MM.1S (cell line): ENCODE data around the gene ANKLE1.
A peak's percentile ranks its signal among the peaks of the same experiment; 100 is the strongest.

Source experiments
- DNase-seq: peaks from one replicate; pipeline ENCODE4 v3.0.0-alpha.2; 2015
- H2AFZ ChIP-seq: fragments of 300-600 bp; sonication (generic); 2 replicates; pipeline ENCODE4 v1.6.0; 2016; ENCODE audit warnings: antibody characterized with exemption, low read length
- H3F3A ChIP-seq: fragments of 300-600 bp; sonication (generic); 2 replicates; pipeline ENCODE4 v1.6.1; 2016; ENCODE audit warnings: mild to moderate bottlenecking, antibody characterized with exemption, low read length, moderate library complexity, mixed read lengths; ENCODE audit not compliant: insufficient read depth
- H3K27ac ChIP-seq: fragments of 300-600 bp; sonication (generic); 2 replicates; pipeline ENCODE4 v1.5.1; 2016; ENCODE audit warnings: mild to moderate bottlenecking, low read length
- H3K27me3 ChIP-seq: fragments of 300-600 bp; sonication (generic); replicated peaks from 2 replicates; pipeline ENCODE4 v1.6.0; 2016; ENCODE audit warnings: low read length; ENCODE audit not compliant: insufficient read depth
- H3K36me3 ChIP-seq: fragments of 300-600 bp; sonication (generic); replicated peaks from 2 replicates; pipeline ENCODE4 v1.6.1; 2016; ENCODE audit warnings: mild to moderate bottlenecking, low read length, mixed read lengths; ENCODE audit not compliant: insufficient read depth
- H3K4me1 ChIP-seq: fragments of 300-600 bp; sonication (generic); 2 replicates; pipeline ENCODE4 v1.6.1; 2016; ENCODE audit warnings: low read length, mixed read lengths
- H3K4me2 ChIP-seq: fragments of 300-600 bp; sonication (generic); 2 replicates; pipeline ENCODE4 v1.6.0; 2016; ENCODE audit warnings: low read depth, low read length
- H3K4me3 ChIP-seq: fragments of 300-600 bp; sonication (generic); 2 replicates; pipeline ENCODE4 v1.5.1; 2016; ENCODE audit warnings: low read length, mixed read lengths
- H3K79me2 ChIP-seq: fragments of 300-600 bp; sonication (generic); 2 replicates; pipeline ENCODE4 v1.6.1; 2016; ENCODE audit warnings: mixed run types, low read length, mixed read lengths
- H3K9ac ChIP-seq: fragments of 300-600 bp; sonication (generic); 2 replicates; pipeline ENCODE4 v1.6.1; 2016; ENCODE audit warnings: low read length, mixed read lengths
- H3K9me2 ChIP-seq: fragments of 300-600 bp; sonication (generic); replicated peaks from 2 replicates; pipeline ENCODE4 v1.6.1; 2016; ENCODE audit warnings: mild to moderate bottlenecking, low read length, mixed read lengths; ENCODE audit not compliant: insufficient read depth
- H3K9me3 ChIP-seq: fragments of 300-600 bp; sonication (generic); replicated peaks from 2 replicates; pipeline ENCODE4 v1.6.1; 2016; ENCODE audit warnings: mild to moderate bottlenecking, low read length, mixed read lengths; ENCODE audit not compliant: insufficient read depth
- H4K20me1 ChIP-seq: fragments of 300-600 bp; sonication (generic); 2 replicates; pipeline ENCODE4 v1.6.1; 2016; ENCODE audit warnings: mild to moderate bottlenecking, low read length, moderate library complexity, mixed read lengths; ENCODE audit not compliant: insufficient read depth
- CTCF ChIP-seq: fragments of 300-600 bp; sonication (generic); IDR thresholded peaks from 2 replicates; pipeline ENCODE4 v1.5.1; 2016; ENCODE audit warnings: antibody characterized with exemption, low read length, mixed read lengths
- EZH2 ChIP-seq: fragments of 300-600 bp; sonication (generic); optimal IDR thresholded peaks from 2 replicates; pipeline ENCODE3; 2017; ENCODE audit warnings: low read depth, mild to moderate bottlenecking, antibody characterized with exemption, low read length, mixed read lengths
- EZH2phosphoT487 ChIP-seq: fragments of 300-600 bp; sonication (generic); IDR thresholded peaks from 2 replicates; pipeline ENCODE4 v1.6.1; 2018; ENCODE audit warnings: antibody characterized with exemption, low read length

ANKLE1 gene

GRCh38 chr19:17244618-17245534, 36.8 kb upstream of the ANKLE1 start:
- TF ChIP-seq EZH2phosphoT487 (no peak), CTCF (no peak), EZH2 (no peak)
- Histone ChIP-seq H4K20me1 (no peaks in the 10 kb centered on the region), H3K9me3 (no peaks in the 10 kb centered on the region), H3K27ac (no peak overlapping the region), H3F3A (peaks cover 7% of the 10 kb centered on the region; the same call in 1 of the 2 replicates), H3K79me2 (peaks cover 16% of the 10 kb centered on the region), H3K4me2 (peak overlapping the region; percentile 82), H3K4me3 (peak overlapping the region; percentile 49; the same call in 1 of the 2 replicates), H3K36me3 (no peaks in the 10 kb centered on the region), H2AFZ (no peak overlapping the region), H3K9me2 (no peaks in the 10 kb centered on the region), H3K27me3 (no peaks in the 10 kb centered on the region), H3K4me1 (peaks cover 13% of the 10 kb centered on the region; the same call in 1 of the 2 replicates), H3K9ac (no peak overlapping the region)
- DNase-seq = no peak

- peak within 1 kb of the TSS; percentile 81 for H3K4me3 ChIP-seq
- H3K9ac ChIP-seq = peak within 1 kb of the TSS; percentile 64
- no peaks in the 10 kb centered on the region for H3K9me2 ChIP-seq
- peaks cover 7% of the 10 kb centered on the region; the same call in 1 of the 2 replicates for H3F3A ChIP-seq
- TF ChIP-seq CTCF (no peak), EZH2 (no peak), EZH2phosphoT487 (no peak)
- H4K20me1 ChIP-seq = no peaks in the 10 kb centered on the region
- peak within 1 kb of the TSS; percentile 98 for H2AFZ ChIP-seq
- H3K4me1 ChIP-seq = peaks cover 13% of the 10 kb centered on the region; the same call in 1 of the 2 replicates
- peaks cover 16% of the 10 kb centered on the region for H3K79me2 ChIP-seq
- no peaks in the 10 kb centered on the region for H3K36me3 ChIP-seq
- peak within 1 kb of the TSS; percentile 98 for H3K4me2 ChIP-seq
- H3K27me3 ChIP-seq = no peaks in the 10 kb centered on the region
- no peaks in the 10 kb centered on the region for H3K9me3 ChIP-seq
- H3K27ac ChIP-seq = peak within 1 kb of the TSS; percentile 27; the same call in 1 of the 2 replicates
- no peak for DNase-seq
Observed at GRCh38 chr19:17245535-17245984, 36.1 kb upstream of the ANKLE1 start, which contains the start of gene NR2F6. Gene NR2F6 (minus strand): TSS chr19:17245919. CDS start chr19:17245220, 699 bp downstream.

GRCh38 chr19:17246681-17247425, 34.8 kb upstream of the ANKLE1 start:
- H3K9me2 ChIP-seq = no peaks in the 10 kb centered on the region
- TF ChIP-seq EZH2 = no peak
- no peak for TF ChIP-seq EZH2phosphoT487
- no peak for TF ChIP-seq CTCF
- H3K27me3 ChIP-seq = 0 out of 2 replicates have a peak, but pooled peaks cover 2% of the 10 kb centered on the region
- peak overlapping the region; percentile 64; the same call in 1 of the 2 replicates for H3K9ac ChIP-seq
- H3K36me3 ChIP-seq = no peaks in the 10 kb centered on the region
- peaks cover 7% of the 10 kb centered on the region; the same call in 1 of the 2 replicates for H3F3A ChIP-seq
- H3K79me2 ChIP-seq = peaks cover 16% of the 10 kb centered on the region
- no peak for DNase-seq
- peak overlapping the region; percentile 27; the same call in 1 of the 2 replicates for H3K27ac ChIP-seq
- H4K20me1 ChIP-seq = no peaks in the 10 kb centered on the region
- H3K4me1 ChIP-seq = peaks cover 13% of the 10 kb centered on the region; the same call in 1 of the 2 replicates
- peak overlapping the region; percentile 98 for H2AFZ ChIP-seq
- peak overlapping the region; percentile 81 for H3K4me3 ChIP-seq
- no peaks in the 10 kb centered on the region for H3K9me3 ChIP-seq
- peak overlapping the region; percentile 98 for H3K4me2 ChIP-seq
